ENCODE data around the gene LRRC39.
A peak's percentile ranks its signal among the peaks of the same experiment; 100 is the strongest.

The LRRC39 gene

GRCh38 chr1:100162881-100163280 is 15.2 kb downstream of the LRRC39 start:
- DNase-seq = no peak
- intact Hi-C loops (cut with DNase I) = no loop called here

GRCh38 chr1:100152271-100152670 is 25.8 kb downstream of the LRRC39 start:
- intact Hi-C loops (cut with DNase I) = no loop called here
- DNase-seq = no peak

- intact Hi-C loops (cut with DNase I) = no loop called here
- no peak for DNase-seq
Measured at GRCh38 chr1:100151679-100152078, 26.4 kb downstream of the LRRC39 start.

GRCh38 chr1:100147875-100148274 is 30.2 kb downstream of the LRRC39 start:
- intact Hi-C loops (cut with DNase I) = no loop called here
- DNase-seq = no peak

- DNase-seq = no peak
- intact Hi-C loops (cut with DNase I) = no loop called here
Measured at GRCh38 chr1:100146958-100147357, 31.1 kb downstream of the LRRC39 start.

GRCh38 chr1:100145116-100145515 is 32.9 kb downstream of the LRRC39 start:
- intact Hi-C loops (cut with DNase I) = no loop called here
- no peak for DNase-seq

GRCh38 chr1:100142343-100142742 is 35.7 kb downstream of the LRRC39 start:
- DNase-seq = no peak
- intact Hi-C loops (cut with DNase I) = no loop called here

GRCh38 chr1:100141192-100141591 is 36.9 kb downstream of the LRRC39 start:
- intact Hi-C loops (cut with DNase I) = no loop called here
- no peak for DNase-seq

- DNase-seq = no peak
- intact Hi-C loops (cut with DNase I) = loop anchor here (10.0 kb wide), 4 partner anchors 103 to 757 kb away; partner anchors contain the start of genes EXTL2 and SLC30A7
Measured at GRCh38 chr1:100137602-100138001, 40.5 kb downstream of the LRRC39 start.

- intact Hi-C loops (cut with DNase I) = loop anchor here (5.0 to 10.0 kb wide), 6 partner anchors 100 to 760 kb away; partner anchors contain the start of genes DBT, EXTL2, RTCA and SLC30A7
Measured at GRCh38 chr1:100134872-100135271, 43.2 kb downstream of the LRRC39 start.

GRCh38 chr1:100132566-100133477 is 45.2 kb downstream of the LRRC39 start, which contains the start of the genes SASS6 and TRMT13:
Gene SASS6 (minus strand): TSS chr1:100132930. CDS start chr1:100132814, 116 bp downstream.
Gene TRMT13 (plus strand): TSS chr1:100133163. CDS start chr1:100133169, 6 bp downstream.
- peak; percentile 92 to 100 (median 98) for DNase-seq
- intact Hi-C loops (cut with DNase I) = loop anchor here (5.0 to 10.0 kb wide), 6 partner anchors 98 to 762 kb away; partner anchors contain the start of genes DBT, EXTL2, RTCA and SLC30A7

More at GRCh38 chr1:100134872-100135271, 43.2 kb downstream of the LRRC39 start:
- no peak for DNase-seq

- DNase-seq = no peak
- intact Hi-C loops (cut with DNase I) = loop anchor here (5.0 to 10.0 kb wide), 6 partner anchors 97 to 763 kb away; partner anchors contain the start of genes DBT, EXTL2, RTCA and SLC30A7
Measured at GRCh38 chr1:100131623-100132022, 46.4 kb downstream of the LRRC39 start.

GRCh38 chr1:100130552-100131077 is 47.4 kb downstream of the LRRC39 start:
- intact Hi-C loops (cut with DNase I) = loop anchor here (5.0 to 10.0 kb wide), 6 partner anchors 96 to 764 kb away; partner anchors contain the start of genes DBT, EXTL2, RTCA and SLC30A7
- no peak for DNase-seq

GRCh38 chr1:100127226-100127625 is 50.8 kb downstream of the LRRC39 start:
- no peak for DNase-seq
- intact Hi-C loops (cut with DNase I) = no loop called here

- intact Hi-C loops (cut with DNase I) = no loop called here
- DNase-seq = no peak
Measured at GRCh38 chr1:100122177-100122576, 55.9 kb downstream of the LRRC39 start.

- intact Hi-C loops (cut with DNase I) = no loop called here
- no peak for DNase-seq
Measured at GRCh38 chr1:100115524-100115923, 62.5 kb downstream of the LRRC39 start.

- no peak for DNase-seq
- intact Hi-C loops (cut with DNase I) = no loop called here
Measured at GRCh38 chr1:100109554-100110066, 68.4 kb downstream of the LRRC39 start.

GRCh38 chr1:100107696-100108095 is 70.4 kb downstream of the LRRC39 start:
- intact Hi-C loops (cut with DNase I) = no loop called here

GRCh38 chr1:100101564-100101963 is 76.5 kb downstream of the LRRC39 start:
- no peak for DNase-seq
- intact Hi-C loops (cut with DNase I) = no loop called here

More at GRCh38 chr1:100107696-100108095, 70.4 kb downstream of the LRRC39 start:
- DNase-seq = no peak

GRCh38 chr1:100100202-100100601 is 77.9 kb downstream of the LRRC39 start:
- intact Hi-C loops (cut with DNase I) = no loop called here
- no peak for DNase-seq
